Tibial nerve (tissue), 4 donors: ENCODE results near the gene PKNOX2. TPM values are rescaled to one million over a fixed set of nuclear protein-coding genes. Genes with fewer than 3 reads are reported as not detected.
A peak's percentile ranks its signal among the peaks of the same experiment; 100 is the strongest.

Source experiments
- DNase-seq, 2 donors: peaks; one replicate each; pipeline ENCODE4 v3.0.0-alpha.2; 2019; ENCODE audit warnings: low spot score in 2 of 2
- H3K27ac ChIP-seq, 4 donors: fragments of 200-600 bp; sonication (generic) in 3 of 4; one replicate each; pipeline ENCODE4 v1.5.1; 2017 to 2019; ENCODE audit warnings: mild to moderate bottlenecking in 1 of 4
- H3K27me3 ChIP-seq, 2 donors: fragments of 200-600 bp; sonication (generic) in 1 of 2; one replicate each; pipeline versions ENCODE4 v1.5.1 to v1.6.0; 2017 to 2019
- H3K36me3 ChIP-seq, 3 donors: fragments of 200-600 bp; sonication (generic); one replicate each; pipeline ENCODE4 v1.5.1; 2018 to 2019
- H3K4me1 ChIP-seq, 4 donors: fragments of 200-600 bp; sonication (generic) in 3 of 4; one replicate each; pipeline ENCODE4 v1.5.1; 2017 to 2019
- H3K4me3 ChIP-seq, 4 donors: fragments of 200-600 bp; sonication (generic) in 3 of 4; one replicate each; pipeline ENCODE4 v1.5.1; 2017 to 2019; ENCODE audit warnings: mild to moderate bottlenecking in 1 of 4, moderate library complexity in 1 of 4
- H3K9me3 ChIP-seq, 4 donors: fragments of 200-600 bp; sonication (generic) in 3 of 4; one replicate each; pipeline ENCODE4 v1.5.1; 2017 to 2019
- CTCF ChIP-seq, 5 experiments: fragments of 200-600 bp in 3 of 5; fragments of 450-650 bp in 2 of 5; sonication (generic) in 3 of 5; IDR thresholded peaks; one replicate each; pipeline ENCODE4 v1.5.1; 2016 to 2019; ENCODE audit warnings: antibody characterized with exemption in 5 of 5, mild to moderate bottlenecking in 3 of 5, moderate library complexity in 2 of 5
- EP300 ChIP-seq, 2 donors: sonication (generic); formaldehyde crosslinking; IDR thresholded peaks; one replicate each; pipeline ENCODE4 v1.6.1; 2017; ENCODE audit warnings: antibody characterized with exemption in 2 of 2, mild to moderate bottlenecking in 1 of 2
- POLR2A ChIP-seq, 2 donors: fragments of 450-650 bp; IDR thresholded peaks; one replicate each; pipeline ENCODE4 v1.6.1; 2017; ENCODE audit warnings: antibody characterized with exemption in 2 of 2, mild to moderate bottlenecking in 2 of 2, moderate library complexity in 2 of 2
- WGBS, 2 donors: methylation state at CpG; one replicate each; pipeline ENCODE4 v1.1.5; 2018; 5-methylcytosine and 5-hydroxymethylcytosine counted together
- total RNA-seq, 4 donors: library from RNA; depleted of rRNA; stranded (reverse); fragments of >200 nt; gene quantifications; one replicate each; pipeline ENCODE4 v1.1.0, GENCODE V29; 2016

PKNOX2 gene
- total RNA-seq, 4 donors from 2014 or later: 5.7 to 7.2 (median 6.4) TPM

- WGBS, 2 donors: 46 to 49% methylated on average over 14 to 15 of the region's 15 CpGs
- peak; percentile 37 to 61 for DNase-seq
These were observed 60.0 kb downstream of the PKNOX2 start for GRCh38 chr11:125224391-125225021.

GRCh38 chr11:125225401-125225800, 60.9 kb downstream of the PKNOX2 start:
- Histone ChIP-seq H3K4me3 (no peak overlapping the region), H3K27me3 (no peaks in the 10 kb centered on the region), H3K4me1 (peaks cover 0 to 33% (median 12%) of the 10 kb centered on the region in 4 donors), H3K9me3 (no peaks in the 10 kb centered on the region), H3K27ac (no peak overlapping the region), H3K36me3 (no peaks in the 10 kb centered on the region)
- no peak for DNase-seq
- WGBS, 2 donors: 62 to 70% methylated on average over 2 of the region's 2 CpGs
- no peak for TF ChIP-seq CTCF (IDR thresholded peaks at IDR 0.05)
- TF ChIP-seq POLR2A (IDR thresholded peaks at IDR 0.05): no peak
- no peak for TF ChIP-seq EP300 (IDR thresholded peaks at IDR 0.05)

More at GRCh38 chr11:125224391-125225021, 60.0 kb downstream of the PKNOX2 start:
- TF ChIP-seq EP300 (IDR thresholded peaks at IDR 0.05) (no peak), CTCF (IDR thresholded peaks at IDR 0.05) (peak in 3 of 5 experiments; percentile 36 to 52 (median 37))
- H3K4me3 ChIP-seq: no peak overlapping the region
- peaks cover 0 to 33% (median 12%) of the 10 kb centered on the region in 4 donors for H3K4me1 ChIP-seq
- no peaks in the 10 kb centered on the region for H3K9me3 ChIP-seq
- H3K27me3 ChIP-seq: no peaks in the 10 kb centered on the region
- no peaks in the 10 kb centered on the region for H3K36me3 ChIP-seq
- H3K27ac ChIP-seq: peak overlapping the region; percentile 13 to 86 (median 70)

- Histone ChIP-seq H3K27ac (no peak overlapping the region), H3K4me3 (no peak overlapping the region), H3K36me3 (no peaks in the 10 kb centered on the region), H3K27me3 (no peaks in the 10 kb centered on the region), H3K9me3 (no peaks in the 10 kb centered on the region), H3K4me1 (peaks cover 0 to 33% (median 12%) of the 10 kb centered on the region in 4 donors)
- no peak for TF ChIP-seq CTCF (IDR thresholded peaks at IDR 0.05)
- no peak for TF ChIP-seq POLR2A (IDR thresholded peaks at IDR 0.05)
- no peak for TF ChIP-seq EP300 (IDR thresholded peaks at IDR 0.05)
- WGBS, 2 donors: 58 to 59% methylated on average over 2 of the region's 2 CpGs
- no peak for DNase-seq
These were observed 61.5 kb downstream of the PKNOX2 start for GRCh38 chr11:125226031-125226430.

- WGBS, 2 donors: 63 to 70% methylated on average over 4 of the region's 4 CpGs
- Histone ChIP-seq H3K27ac (no peak overlapping the region), H3K9me3 (no peaks in the 10 kb centered on the region), H3K4me1 (peaks cover 0 to 33% (median 12%) of the 10 kb centered on the region in 4 donors), H3K27me3 (no peaks in the 10 kb centered on the region), H3K36me3 (no peaks in the 10 kb centered on the region), H3K4me3 (no peak overlapping the region)
- no peak for DNase-seq
- no peak for TF ChIP-seq EP300 (IDR thresholded peaks at IDR 0.05)
- TF ChIP-seq POLR2A (IDR thresholded peaks at IDR 0.05): no peak
- no peak for TF ChIP-seq CTCF (IDR thresholded peaks at IDR 0.05)
These were observed 62.2 kb downstream of the PKNOX2 start for GRCh38 chr11:125226706-125227105.

GRCh38 chr11:125227151-125227550, 62.6 kb downstream of the PKNOX2 start:
- WGBS, 2 donors: 84 to 89% methylated on average over 5 of the region's 5 CpGs
- peaks cover 0 to 33% (median 12%) of the 10 kb centered on the region in 4 donors for H3K4me1 ChIP-seq
- no peak overlapping the region for H3K4me3 ChIP-seq
- H3K27ac ChIP-seq: no peak overlapping the region
- no peak for TF ChIP-seq POLR2A (IDR thresholded peaks at IDR 0.05)
- TF ChIP-seq EP300 (IDR thresholded peaks at IDR 0.05): no peak
- no peak for TF ChIP-seq CTCF (IDR thresholded peaks at IDR 0.05)
- H3K27me3 ChIP-seq: no peaks in the 10 kb centered on the region
- DNase-seq: no peak
- H3K36me3 ChIP-seq: no peaks in the 10 kb centered on the region
- H3K9me3 ChIP-seq: no peaks in the 10 kb centered on the region
